ENCODE measurements around the gene TMEM240. TPM values are rescaled to one million over a fixed set of nuclear protein-coding genes. Genes with fewer than 3 reads are reported as not detected.

Gene TMEM240
- total and polyA plus RNA-seq, 3 donors from 2014 or later: 3.6 to 6.3 (median 4.3) TPM

- WGBS, 2 donors: 65% methylated on average over 13 to 18 of the region's 18 CpGs
- peaks cover 11% of the 10 kb centered on the region for H3K4me1 ChIP-seq
- intact Hi-C loops (cut with DNase I; ENCODE audit: low total_unique reads): no loop called here
- H3K4me3 ChIP-seq: peak overlapping the region in 1 of 2 donors; percentile 65
- H3K36me3 ChIP-seq (ENCODE audit: low read depth, missing control alignments): no peaks in the 10 kb centered on the region
- TF ChIP-seq CTCF (IDR thresholded peaks at IDR 0.05) (no peak), POLR2A (IDR thresholded peaks at IDR 0.05) (no peak)
- no peak for DNase-seq
- H3K9me3 ChIP-seq: no peaks in the 10 kb centered on the region
- H3K27me3 ChIP-seq: no peaks in the 10 kb centered on the region
- peak overlapping the region in 1 of 2 donors; percentile 82 for H3K27ac ChIP-seq
Measured at GRCh38 chr1:1538989-1539309, 1.5 kb downstream of the TMEM240 start.

GRCh38 chr1:1538334-1538733 lies 2.1 kb downstream of the TMEM240 start:
- TF ChIP-seq POLR2A (IDR thresholded peaks at IDR 0.05): no peak
- TF ChIP-seq CTCF (IDR thresholded peaks at IDR 0.05): no peak
- no peak for DNase-seq
- no peak overlapping the region for H3K4me3 ChIP-seq
- intact Hi-C loops (cut with DNase I; ENCODE audit: low total_unique reads): no loop called here
- no peaks in the 10 kb centered on the region for H3K36me3 ChIP-seq (ENCODE audit: low read depth, missing control alignments)
- peaks cover 11% of the 10 kb centered on the region for H3K4me1 ChIP-seq
- H3K27ac ChIP-seq: no peak overlapping the region
- H3K27me3 ChIP-seq: no peaks in the 10 kb centered on the region
- no peaks in the 10 kb centered on the region for H3K9me3 ChIP-seq
- 88 to 96% methylated on average over 18 to 23 of the region's 23 CpGs for WGBS, 2 donors

- Histone ChIP-seq H3K9me3 (no peaks in the 10 kb centered on the region), H3K36me3 (ENCODE audit: low read depth, missing control alignments) (no peaks in the 10 kb centered on the region), H3K4me1 (peaks cover 11% of the 10 kb centered on the region), H3K4me3 (no peak overlapping the region), H3K27ac (no peak overlapping the region), H3K27me3 (no peaks in the 10 kb centered on the region)
- DNase-seq: no peak
- intact Hi-C loops (cut with DNase I; ENCODE audit: low total_unique reads): no loop called here
- TF ChIP-seq CTCF (IDR thresholded peaks at IDR 0.05) (no peak), POLR2A (IDR thresholded peaks at IDR 0.05) (no peak)
- WGBS, 2 donors: 90 to 95% methylated on average over 10 to 32 of the region's 32 CpGs
Measured at GRCh38 chr1:1537626-1538250, 2.7 kb downstream of the TMEM240 start.

GRCh38 chr1:1536938-1537546 lies 3.4 kb downstream of the TMEM240 start:
- 92 to 100% methylated on average over 1 to 14 of the region's 15 CpGs for WGBS, 2 donors

More at GRCh38 chr1:1536938-1537546, 3.4 kb downstream of the TMEM240 start:
- Histone ChIP-seq H3K9me3 (no peaks in the 10 kb centered on the region), H3K27me3 (no peaks in the 10 kb centered on the region), H3K36me3 (ENCODE audit: low read depth, missing control alignments) (no peaks in the 10 kb centered on the region), H3K27ac (no peak overlapping the region), H3K4me1 (peaks cover 11% of the 10 kb centered on the region), H3K4me3 (no peak overlapping the region)
- TF ChIP-seq CTCF (IDR thresholded peaks at IDR 0.05) (no peak), POLR2A (IDR thresholded peaks at IDR 0.05) (no peak)
- intact Hi-C loops (cut with DNase I; ENCODE audit: low total_unique reads): no loop called here
- DNase-seq: no peak
